ENCODE results near the gene FSTL4. TPM values are rescaled to one million over a fixed set of nuclear protein-coding genes. Genes with fewer than 3 reads are reported as not detected.

Gene FSTL4
- total RNA-seq, 1 experiment from 2014 or later = not detected

DNA sequence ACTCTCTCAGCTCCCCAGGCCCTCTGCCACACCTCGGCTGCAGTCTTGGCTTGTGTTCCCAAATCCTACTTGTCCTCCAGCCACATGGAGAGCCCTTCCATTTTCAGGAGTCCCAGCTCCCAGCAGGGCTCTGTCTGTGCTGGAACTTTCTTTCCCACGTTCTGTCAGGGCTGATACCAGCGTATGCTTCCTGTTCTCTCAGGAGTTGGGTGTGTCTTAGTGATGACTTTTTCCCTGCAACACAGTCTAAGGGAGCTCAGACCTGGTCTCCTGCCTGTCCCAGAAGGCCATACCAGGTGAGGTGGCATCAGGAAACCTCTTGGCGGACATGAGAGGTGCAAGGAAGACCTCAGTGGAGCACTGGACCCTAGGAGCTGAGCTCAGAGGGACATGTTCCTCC lies 334.0 kb downstream of the FSTL4 start:
- Mint-ChIP-seq H3K9me3 (ENCODE audit: low read depth, unreplicated experiment) (no peaks in the 10 kb centered on the region), H3K36me3 (ENCODE audit: insufficient read depth, unreplicated experiment) (no peaks in the 10 kb centered on the region), H3K4me3 (ENCODE audit: low read depth, unreplicated experiment) (no peak overlapping the region), H3K27me3 (ENCODE audit: unreplicated experiment) (no peaks in the 10 kb centered on the region), H3K27ac (ENCODE audit: unreplicated experiment) (no peak overlapping the region), H3K4me1 (ENCODE audit: low read depth, unreplicated experiment) (peaks cover 8% of the 10 kb centered on the region)
- BruUV-seq (replicated peaks) = no TSS peak
- DNase-seq = no peak
- intact Hi-C loops (cut with micrococcal nuclease; ENCODE audit: unreplicated experiment) = no loop called here
- CTCF ChIA-PET = no interaction called here
- TF ChIP-seq, protein P1, sequence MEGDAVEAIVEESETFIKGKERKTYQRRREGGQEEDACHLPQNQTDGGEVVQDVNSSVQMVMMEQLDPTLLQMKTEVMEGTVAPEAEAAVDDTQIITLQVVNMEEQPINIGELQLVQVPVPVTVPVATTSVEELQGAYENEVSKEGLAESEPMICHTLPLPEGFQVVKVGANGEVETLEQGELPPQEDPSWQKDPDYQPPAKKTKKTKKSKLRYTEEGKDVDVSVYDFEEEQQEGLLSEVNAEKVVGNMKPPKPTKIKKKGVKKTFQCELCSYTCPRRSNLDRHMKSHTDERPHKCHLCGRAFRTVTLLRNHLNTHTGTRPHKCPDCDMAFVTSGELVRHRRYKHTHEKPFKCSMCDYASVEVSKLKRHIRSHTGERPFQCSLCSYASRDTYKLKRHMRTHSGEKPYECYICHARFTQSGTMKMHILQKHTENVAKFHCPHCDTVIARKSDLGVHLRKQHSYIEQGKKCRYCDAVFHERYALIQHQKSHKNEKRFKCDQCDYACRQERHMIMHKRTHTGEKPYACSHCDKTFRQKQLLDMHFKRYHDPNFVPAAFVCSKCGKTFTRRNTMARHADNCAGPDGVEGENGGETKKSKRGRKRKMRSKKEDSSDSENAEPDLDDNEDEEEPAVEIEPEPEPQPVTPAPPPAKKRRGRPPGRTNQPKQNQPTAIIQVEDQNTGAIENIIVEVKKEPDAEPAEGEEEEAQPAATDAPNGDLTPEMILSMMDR (IDR thresholded peaks at IDR 0.05; ENCODE audit: unreplicated experiment) = no peak

DNA sequence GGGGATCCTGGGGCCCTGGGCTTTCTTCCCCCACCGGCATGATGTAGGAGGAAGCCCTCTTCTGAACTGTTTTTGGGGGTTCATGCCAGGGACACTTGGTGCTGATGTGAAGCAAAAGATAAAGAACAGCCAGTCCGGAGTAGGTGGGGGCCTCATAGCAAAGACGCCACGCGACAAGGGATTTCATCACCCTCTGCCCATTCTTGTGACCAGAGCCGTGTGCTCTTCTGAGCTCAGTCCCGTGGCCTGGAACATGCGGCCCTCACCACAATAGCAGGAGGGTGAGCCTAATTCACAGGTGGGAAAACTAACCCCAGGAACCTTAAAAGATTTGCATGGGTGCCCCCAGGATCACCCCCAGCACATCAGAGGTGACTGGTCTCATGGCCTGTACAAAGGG lies 334.6 kb downstream of the FSTL4 start:
- peaks cover 8% of the 10 kb centered on the region for H3K4me1 Mint-ChIP-seq (ENCODE audit: low read depth, unreplicated experiment)
- intact Hi-C loops (cut with micrococcal nuclease; ENCODE audit: unreplicated experiment) = no loop called here
- DNase-seq = no peak
- H3K4me3 Mint-ChIP-seq (ENCODE audit: low read depth, unreplicated experiment) = no peak overlapping the region
- H3K36me3 Mint-ChIP-seq (ENCODE audit: insufficient read depth, unreplicated experiment) = no peaks in the 10 kb centered on the region
- no peak overlapping the region for H3K27ac Mint-ChIP-seq (ENCODE audit: unreplicated experiment)
- peaks cover under 1% of the 10 kb centered on the region for H3K27me3 Mint-ChIP-seq (ENCODE audit: unreplicated experiment)
- CTCF ChIA-PET = no interaction called here
- no TSS peak for BruUV-seq (replicated peaks)
- TF ChIP-seq, protein P1 (IDR thresholded peaks at IDR 0.05; ENCODE audit: unreplicated experiment) = no peak
- H3K9me3 Mint-ChIP-seq (ENCODE audit: low read depth, unreplicated experiment) = no peaks in the 10 kb centered on the region

DNA sequence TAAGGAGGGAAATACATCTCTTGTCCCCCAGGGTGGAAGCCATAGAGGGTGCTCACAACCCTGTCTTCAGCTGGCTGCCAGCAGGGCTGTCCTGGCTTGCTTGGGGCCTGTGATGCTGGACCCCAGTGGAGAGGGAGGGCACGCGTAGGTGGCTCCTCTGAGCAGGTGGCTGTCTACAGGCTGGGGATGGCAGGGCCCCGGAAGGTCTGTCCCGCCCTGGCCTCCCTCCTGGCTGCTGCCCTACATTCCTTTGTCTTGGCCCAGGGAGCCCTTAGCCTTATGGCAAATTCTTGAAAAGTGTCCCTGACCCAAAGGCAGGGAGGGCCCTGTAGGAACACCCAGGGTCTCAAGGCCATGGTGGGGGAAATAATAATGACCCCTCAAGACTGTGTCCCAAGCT lies 336.2 kb downstream of the FSTL4 start:
- Mint-ChIP-seq H3K4me3 (ENCODE audit: low read depth, unreplicated experiment) (no peak overlapping the region), H3K36me3 (ENCODE audit: insufficient read depth, unreplicated experiment) (no peaks in the 10 kb centered on the region), H3K4me1 (ENCODE audit: low read depth, unreplicated experiment) (no peaks in the 10 kb centered on the region), H3K27me3 (ENCODE audit: unreplicated experiment) (peaks cover 16% of the 10 kb centered on the region), H3K27ac (ENCODE audit: unreplicated experiment) (no peak overlapping the region), H3K9me3 (ENCODE audit: low read depth, unreplicated experiment) (no peaks in the 10 kb centered on the region)
- intact Hi-C loops (cut with micrococcal nuclease; ENCODE audit: unreplicated experiment) = no loop called here
- BruUV-seq (replicated peaks) = no TSS peak
- no peak for DNase-seq
- TF ChIP-seq, protein P1 (IDR thresholded peaks at IDR 0.05; ENCODE audit: unreplicated experiment) = no peak
- CTCF ChIA-PET = no interaction called here

DNA sequence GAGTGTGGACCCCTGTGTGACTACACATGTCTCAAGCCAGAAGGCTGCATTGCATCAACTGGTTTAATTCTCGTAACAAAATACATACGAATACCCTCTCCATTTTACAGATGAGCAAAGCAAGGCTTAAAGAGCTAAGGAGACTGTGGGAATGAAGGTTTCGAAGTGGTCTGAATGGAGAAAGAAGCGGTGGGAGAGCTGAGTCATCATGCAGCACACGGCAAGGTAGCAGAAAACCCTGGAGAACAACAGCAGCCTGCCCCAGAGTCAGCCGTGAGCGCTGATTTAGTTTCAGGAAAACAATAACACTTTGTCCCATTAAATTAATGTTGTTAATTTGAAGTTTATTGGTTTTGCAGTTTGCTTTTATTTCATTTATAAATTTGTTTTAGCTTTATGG lies 336.7 kb downstream of the FSTL4 start:
- TF ChIP-seq, protein P1 (IDR thresholded peaks at IDR 0.05; ENCODE audit: unreplicated experiment) = no peak
- Mint-ChIP-seq H3K27ac (ENCODE audit: unreplicated experiment) (no peak overlapping the region), H3K4me3 (ENCODE audit: low read depth, unreplicated experiment) (no peak overlapping the region), H3K27me3 (ENCODE audit: unreplicated experiment) (peaks cover 21% of the 10 kb centered on the region), H3K9me3 (ENCODE audit: low read depth, unreplicated experiment) (no peaks in the 10 kb centered on the region), H3K36me3 (ENCODE audit: insufficient read depth, unreplicated experiment) (no peaks in the 10 kb centered on the region), H3K4me1 (ENCODE audit: low read depth, unreplicated experiment) (no peaks in the 10 kb centered on the region)
- CTCF ChIA-PET = no interaction called here
- no peak for DNase-seq
- intact Hi-C loops (cut with micrococcal nuclease; ENCODE audit: unreplicated experiment) = no loop called here
- BruUV-seq (replicated peaks) = no TSS peak

DNA sequence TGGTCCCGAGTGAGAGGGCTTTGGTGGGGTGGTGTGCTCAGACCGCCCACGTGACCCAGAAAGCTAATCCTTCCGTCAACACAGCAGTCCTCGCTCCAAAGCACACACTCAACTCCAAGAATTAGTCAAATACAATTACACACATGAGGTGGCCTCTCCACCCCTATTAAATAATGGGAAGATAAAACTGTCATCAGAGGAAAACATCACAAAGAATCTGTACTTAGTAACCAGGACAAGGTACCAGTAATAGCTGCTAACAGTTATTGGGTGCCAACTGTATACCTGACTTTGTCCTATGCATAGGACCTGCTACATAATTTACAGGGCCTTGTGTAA lies 337.8 kb downstream of the FSTL4 start:
- H3K27ac Mint-ChIP-seq (ENCODE audit: unreplicated experiment) = no peak overlapping the region
- H3K27me3 Mint-ChIP-seq (ENCODE audit: unreplicated experiment) = peaks cover 32% of the 10 kb centered on the region

More for the DNA sequence above, 337.8 kb downstream of the FSTL4 start:
- TF ChIP-seq, protein P1 (IDR thresholded peaks at IDR 0.05; ENCODE audit: unreplicated experiment) = no peak
- Mint-ChIP-seq H3K4me3 (ENCODE audit: low read depth, unreplicated experiment) (no peak overlapping the region), H3K36me3 (ENCODE audit: insufficient read depth, unreplicated experiment) (no peaks in the 10 kb centered on the region), H3K4me1 (ENCODE audit: low read depth, unreplicated experiment) (no peaks in the 10 kb centered on the region), H3K9me3 (ENCODE audit: low read depth, unreplicated experiment) (no peaks in the 10 kb centered on the region)
- CTCF ChIA-PET = no interaction called here
- DNase-seq = no peak
- intact Hi-C loops (cut with micrococcal nuclease; ENCODE audit: unreplicated experiment) = no loop called here
- BruUV-seq (replicated peaks) = no TSS peak
